ENCODE results near the gene NFIB. TPM values are rescaled to one million over a fixed set of nuclear protein-coding genes. Genes with fewer than 3 reads are reported as not detected.

NFIB gene
- total and polyA plus RNA-seq, 2 donors (not counting 1 experiment from before 2014, with no cell fraction given) = 29.3 to 36.3 TPM

- Histone ChIP-seq H3K27ac (ENCODE audit: insufficient read depth, low read length) (no peak overlapping the region), H3K4me1 (ENCODE audit: control insufficient read depth, extremely low read depth, insufficient read depth, low read length) (peaks cover under 1% of the 10 kb centered on the region), H3K4me2 (ENCODE audit: extremely low read depth, insufficient read depth, low read length) (no peak overlapping the region), H3K9ac (ENCODE audit: insufficient read depth, low read length) (no peak overlapping the region), H3K79me2 (ENCODE audit: control insufficient read depth, insufficient read depth, low read length) (peaks cover 22% of the 10 kb centered on the region), H3K4me3 (replicated peaks in 1 of 4; ENCODE audit: control extremely low read depth in 1 of 4, insufficient read depth in 1 of 4, low read depth in 3 of 4, low read length in 4 of 4) (no peak overlapping the region), H3K9me3 (ENCODE audit: control insufficient read depth, insufficient read depth, low read depth, low read length) (no peaks in the 10 kb centered on the region), H2AFZ (ENCODE audit: low read length) (no peak overlapping the region), H3K27me3 (ENCODE audit: control insufficient read depth, insufficient read depth, low read length) (no peaks in the 10 kb centered on the region), H3K36me3 (ENCODE audit: control insufficient read depth, insufficient read depth, low read length) (no peaks in the 10 kb centered on the region), H4K20me1 (ENCODE audit: control insufficient read depth, extremely low read depth, insufficient read depth, low read length) (no peaks in the 10 kb centered on the region)
- no peak for DNase-seq (ENCODE audit: low read depth in 2 of 2)
- TF ChIP-seq EZH2 (IDR thresholded peaks at IDR 0.05; ENCODE audit: low read length, missing control alignments) = no peak
- TF ChIP-seq, protein P1, sequence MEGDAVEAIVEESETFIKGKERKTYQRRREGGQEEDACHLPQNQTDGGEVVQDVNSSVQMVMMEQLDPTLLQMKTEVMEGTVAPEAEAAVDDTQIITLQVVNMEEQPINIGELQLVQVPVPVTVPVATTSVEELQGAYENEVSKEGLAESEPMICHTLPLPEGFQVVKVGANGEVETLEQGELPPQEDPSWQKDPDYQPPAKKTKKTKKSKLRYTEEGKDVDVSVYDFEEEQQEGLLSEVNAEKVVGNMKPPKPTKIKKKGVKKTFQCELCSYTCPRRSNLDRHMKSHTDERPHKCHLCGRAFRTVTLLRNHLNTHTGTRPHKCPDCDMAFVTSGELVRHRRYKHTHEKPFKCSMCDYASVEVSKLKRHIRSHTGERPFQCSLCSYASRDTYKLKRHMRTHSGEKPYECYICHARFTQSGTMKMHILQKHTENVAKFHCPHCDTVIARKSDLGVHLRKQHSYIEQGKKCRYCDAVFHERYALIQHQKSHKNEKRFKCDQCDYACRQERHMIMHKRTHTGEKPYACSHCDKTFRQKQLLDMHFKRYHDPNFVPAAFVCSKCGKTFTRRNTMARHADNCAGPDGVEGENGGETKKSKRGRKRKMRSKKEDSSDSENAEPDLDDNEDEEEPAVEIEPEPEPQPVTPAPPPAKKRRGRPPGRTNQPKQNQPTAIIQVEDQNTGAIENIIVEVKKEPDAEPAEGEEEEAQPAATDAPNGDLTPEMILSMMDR (conservative IDR thresholded peaks at IDR 0.05 in 1 of 2, IDR thresholded peaks at IDR 0.05 in 1 of 2; ENCODE audit: low read depth in 1 of 2, low read length in 2 of 2) = no peak
Observed at GRCh38 chr9:14296495-14297113, 17.3 kb downstream of the NFIB start.

DNA sequence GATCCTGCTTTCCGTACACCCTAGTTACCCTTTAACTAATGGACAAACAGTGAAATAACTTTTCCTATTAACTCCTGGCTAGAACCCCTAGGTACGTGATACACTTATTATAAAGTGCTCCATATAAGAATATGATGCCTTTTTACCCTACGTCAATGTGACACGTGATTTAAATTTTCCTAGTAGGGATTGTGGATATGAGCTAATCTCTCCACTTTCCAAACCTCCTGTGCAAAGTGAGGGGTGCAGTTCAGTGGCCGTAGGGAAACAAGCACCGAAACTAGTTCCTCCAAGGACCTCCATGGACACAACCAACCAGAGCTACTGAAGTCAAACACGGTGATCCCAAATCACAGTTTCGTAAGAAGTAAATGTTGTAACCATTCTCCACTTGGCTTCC, 19.3 kb downstream of the NFIB start:
- Histone ChIP-seq H3K27ac (ENCODE audit: insufficient read depth, low read length) (no peak overlapping the region), H2AFZ (ENCODE audit: low read length) (no peak overlapping the region), H3K9me3 (ENCODE audit: control insufficient read depth, insufficient read depth, low read depth, low read length) (no peaks in the 10 kb centered on the region), H3K9ac (ENCODE audit: insufficient read depth, low read length) (no peak overlapping the region), H3K4me1 (ENCODE audit: control insufficient read depth, extremely low read depth, insufficient read depth, low read length) (no peaks in the 10 kb centered on the region), H3K79me2 (ENCODE audit: control insufficient read depth, insufficient read depth, low read length) (peaks cover 17% of the 10 kb centered on the region), H3K36me3 (ENCODE audit: control insufficient read depth, insufficient read depth, low read length) (no peaks in the 10 kb centered on the region), H3K4me3 (replicated peaks in 1 of 4; ENCODE audit: control extremely low read depth in 1 of 4, insufficient read depth in 1 of 4, low read depth in 3 of 4, low read length in 4 of 4) (no peak overlapping the region), H3K27me3 (ENCODE audit: control insufficient read depth, insufficient read depth, low read length) (no peaks in the 10 kb centered on the region), H4K20me1 (ENCODE audit: control insufficient read depth, extremely low read depth, insufficient read depth, low read length) (no peaks in the 10 kb centered on the region), H3K4me2 (ENCODE audit: extremely low read depth, insufficient read depth, low read length) (no peak overlapping the region)
- peak in 1 of 2 donors; percentile 43 for DNase-seq (ENCODE audit: low read depth in 2 of 2)
- TF ChIP-seq EZH2 (IDR thresholded peaks at IDR 0.05; ENCODE audit: low read length, missing control alignments) = no peak
- TF ChIP-seq, protein P1 (conservative IDR thresholded peaks at IDR 0.05 in 1 of 2, IDR thresholded peaks at IDR 0.05 in 1 of 2; ENCODE audit: low read depth in 1 of 2, low read length in 2 of 2) = no peak

DNA sequence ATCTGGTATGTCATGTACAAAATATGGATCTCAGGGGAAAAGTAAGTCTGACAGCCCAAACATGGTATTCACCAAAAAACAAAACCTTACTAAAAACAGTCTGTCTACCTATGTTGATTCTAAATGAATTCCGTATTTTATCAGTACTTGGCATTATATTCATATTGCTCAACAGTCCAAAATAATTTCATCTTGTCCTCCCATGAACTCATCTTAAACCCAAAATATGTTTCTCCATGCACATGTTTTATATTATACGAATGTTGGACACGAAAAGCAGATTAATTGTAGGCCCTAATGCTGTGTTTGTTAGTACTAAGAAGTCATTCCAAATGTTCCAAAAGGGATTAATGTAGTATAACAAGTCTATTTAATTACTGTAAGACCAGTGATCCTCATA, 20.1 kb downstream of the NFIB start:
- Histone ChIP-seq H3K9ac (ENCODE audit: insufficient read depth, low read length) (no peak overlapping the region), H3K27me3 (ENCODE audit: control insufficient read depth, insufficient read depth, low read length) (no peaks in the 10 kb centered on the region), H2AFZ (ENCODE audit: low read length) (no peak overlapping the region), H3K27ac (ENCODE audit: insufficient read depth, low read length) (no peak overlapping the region), H4K20me1 (ENCODE audit: control insufficient read depth, extremely low read depth, insufficient read depth, low read length) (no peaks in the 10 kb centered on the region), H3K36me3 (ENCODE audit: control insufficient read depth, insufficient read depth, low read length) (no peaks in the 10 kb centered on the region), H3K4me1 (ENCODE audit: control insufficient read depth, extremely low read depth, insufficient read depth, low read length) (no peaks in the 10 kb centered on the region), H3K9me3 (ENCODE audit: control insufficient read depth, insufficient read depth, low read depth, low read length) (no peaks in the 10 kb centered on the region), H3K79me2 (ENCODE audit: control insufficient read depth, insufficient read depth, low read length) (peaks cover 17% of the 10 kb centered on the region), H3K4me3 (replicated peaks in 1 of 4; ENCODE audit: control extremely low read depth in 1 of 4, insufficient read depth in 1 of 4, low read depth in 3 of 4, low read length in 4 of 4) (no peak overlapping the region), H3K4me2 (ENCODE audit: extremely low read depth, insufficient read depth, low read length) (no peak overlapping the region)
- TF ChIP-seq, protein P1 (conservative IDR thresholded peaks at IDR 0.05 in 1 of 2, IDR thresholded peaks at IDR 0.05 in 1 of 2; ENCODE audit: low read depth in 1 of 2, low read length in 2 of 2) = no peak
- no peak for TF ChIP-seq EZH2 (IDR thresholded peaks at IDR 0.05; ENCODE audit: low read length, missing control alignments)
- DNase-seq (ENCODE audit: low read depth in 2 of 2) = peak in 1 of 2 donors; percentile 34
